GM12891 (cell line): ENCODE data around the gene EFEMP1.

Source experiments
- DNase-seq: peaks from one replicate; pipeline ENCODE4 v3.0.0; 2011; ENCODE audit warnings: low spot score; ENCODE audit not compliant: insufficient read length
- FAIRE-seq: peaks from 2 replicates; lab custom pipeline; 2011; peaks lifted over from hg19 to GRCh38; lab: Jason Lieb, UNC
- PAX5 ChIP-seq: IDR thresholded peaks from 2 replicates; pipeline ENCODE4 v1.6.1; 2011; ENCODE audit warnings: low read length, moderate library complexity, mild to moderate bottlenecking; ENCODE audit not compliant: insufficient read depth, severe bottlenecking
- POLR2A ChIP-seq: IDR thresholded peaks from 2 replicates; pipeline ENCODE4 v1.6.1; 2011; ENCODE audit warnings: low read depth, low read length, control low read depth
- POLR2AphosphoS5 ChIP-seq: IDR thresholded peaks from 2 replicates; pipeline ENCODE4 v1.6.1; 2011; ENCODE audit warnings: low read depth, low read length, control low read depth
- POU2F2 ChIP-seq: IDR thresholded peaks from 2 replicates; pipeline ENCODE4 v1.6.1; 2011; ENCODE audit warnings: low read depth, mild to moderate bottlenecking, control low read depth, low read length, moderate library complexity
- SPI1 ChIP-seq: IDR thresholded peaks from 2 replicates; pipeline ENCODE4 v1.6.1; 2011; ENCODE audit warnings: low read depth, low read length, control low read depth
- TAF1 ChIP-seq: IDR thresholded peaks from 2 replicates; pipeline ENCODE4 v1.6.1; 2011; ENCODE audit warnings: low read depth, low read length, control low read depth

The EFEMP1 gene

GRCh38 chr2:55919574-55919973 lies 4.0 kb downstream of the EFEMP1 start:
- no peak for TF ChIP-seq PAX5
- no peak for TF ChIP-seq SPI1
- TF ChIP-seq POLR2A = no peak
- FAIRE-seq (no peak), DNase-seq (no peak)

- no peak for DNase-seq
- TF ChIP-seq POLR2A = no peak
- no peak for TF ChIP-seq TAF1
- no peak for TF ChIP-seq POU2F2
- TF ChIP-seq SPI1 = no peak
- TF ChIP-seq POLR2AphosphoS5 = no peak
- TF ChIP-seq PAX5 = no peak
- no peak for FAIRE-seq
These were observed 4.7 kb downstream of the EFEMP1 start for GRCh38 chr2:55918856-55919255.

GRCh38 chr2:55917713-55918390 lies 5.7 kb downstream of the EFEMP1 start:
- FAIRE-seq (no peak), DNase-seq (no peak)
- no peak for TF ChIP-seq SPI1
- no peak for TF ChIP-seq TAF1
- TF ChIP-seq POLR2AphosphoS5 = no peak
- no peak for TF ChIP-seq POU2F2
- TF ChIP-seq POLR2A = no peak
- no peak for TF ChIP-seq PAX5

GRCh38 chr2:55917117-55917516 lies 6.5 kb downstream of the EFEMP1 start:
- no peak for DNase-seq
- peak; percentile 43 for FAIRE-seq
- TF ChIP-seq PAX5 (no peak), TAF1 (no peak), POU2F2 (no peak), POLR2A (no peak), POLR2AphosphoS5 (no peak), SPI1 (peak; percentile 84)

- TF ChIP-seq POLR2A = no peak
- TF ChIP-seq TAF1 = no peak
- no peak for TF ChIP-seq PAX5
- no peak for TF ChIP-seq POU2F2
- no peak for TF ChIP-seq SPI1
- no peak for TF ChIP-seq POLR2AphosphoS5
- no peak for FAIRE-seq
- DNase-seq = no peak
These were observed 7.0 kb downstream of the EFEMP1 start for GRCh38 chr2:55916473-55917049.

GRCh38 chr2:55914786-55915185 lies 8.8 kb downstream of the EFEMP1 start:
- no peak for TF ChIP-seq PAX5
- TF ChIP-seq POLR2AphosphoS5 = no peak
- TF ChIP-seq POU2F2 = no peak
- TF ChIP-seq POLR2A = no peak
- no peak for TF ChIP-seq TAF1
- no peak for TF ChIP-seq SPI1
- FAIRE-seq = no peak
- DNase-seq = no peak

GRCh38 chr2:55912926-55913325 lies 10.7 kb downstream of the EFEMP1 start:
- no peak for TF ChIP-seq POLR2AphosphoS5
- TF ChIP-seq PAX5 = no peak
- no peak for TF ChIP-seq POU2F2
- no peak for TF ChIP-seq POLR2A
- TF ChIP-seq TAF1 = no peak
- TF ChIP-seq SPI1 = no peak
- FAIRE-seq = no peak
- DNase-seq = no peak

GRCh38 chr2:55910077-55910476 lies 13.5 kb downstream of the EFEMP1 start:
- FAIRE-seq = no peak

GRCh38 chr2:55907686-55908085 lies 15.9 kb downstream of the EFEMP1 start:
- no peak for FAIRE-seq
- TF ChIP-seq TAF1 (no peak), POU2F2 (no peak), POLR2A (no peak), POLR2AphosphoS5 (no peak), SPI1 (no peak), PAX5 (no peak)
- DNase-seq = no peak

More at GRCh38 chr2:55910077-55910476, 13.5 kb downstream of the EFEMP1 start:
- TF ChIP-seq PAX5 (no peak), POLR2A (no peak), POU2F2 (no peak), SPI1 (no peak), TAF1 (no peak), POLR2AphosphoS5 (no peak)
- no peak for DNase-seq
